Skeletal muscle tissue (tissue), 2 donors: ENCODE data around the gene ATXN10. TPM values are rescaled to one million over a fixed set of nuclear protein-coding genes. Genes with fewer than 3 reads are reported as not detected.

ENCODE experiments used
- small RNA-seq: library from RNA; depleted of rRNA; stranded (forward); fragments of <200 nt; gene quantifications from one replicate; pipeline ENCODE3, GENCODE V24; 2014
- total RNA-seq: library from RNA; depleted of rRNA; stranded (reverse); fragments of >200 nt; gene quantifications from one replicate; pipeline ENCODE4 v1.2.3, GENCODE V29; 2014

Gene ATXN10
- total RNA-seq, 1 donor from 2014 or later: 310 TPM

Small RNA genes lying within 50 kb of the gene (small RNA-seq; reads per million reads assigned to genes)
- gene MIR4762 (not detected), gene RNU6-1161P (not detected)

Other genes starting within 250 kb of the ATXN10 start
- gene FBLN1, start 169.0 kb upstream of the ATXN10 start, total RNA-seq: 105 TPM